NOMO-1 (cell line): ENCODE data around the gene PLD5.
"Not testable (repeated sequence)": the region's sequence is repeated elsewhere in the genome, so short reads cannot be mapped to it uniquely, and the experiment has no call there.

Experiments used
- DNase-seq, 2 experiments: peaks; one replicate each; lab custom pipeline; 2025; ENCODE audit not compliant: unreplicated experiment in 2 of 2; lab: John Stamatoyannopoulos, UW

The PLD5 gene

DNA sequence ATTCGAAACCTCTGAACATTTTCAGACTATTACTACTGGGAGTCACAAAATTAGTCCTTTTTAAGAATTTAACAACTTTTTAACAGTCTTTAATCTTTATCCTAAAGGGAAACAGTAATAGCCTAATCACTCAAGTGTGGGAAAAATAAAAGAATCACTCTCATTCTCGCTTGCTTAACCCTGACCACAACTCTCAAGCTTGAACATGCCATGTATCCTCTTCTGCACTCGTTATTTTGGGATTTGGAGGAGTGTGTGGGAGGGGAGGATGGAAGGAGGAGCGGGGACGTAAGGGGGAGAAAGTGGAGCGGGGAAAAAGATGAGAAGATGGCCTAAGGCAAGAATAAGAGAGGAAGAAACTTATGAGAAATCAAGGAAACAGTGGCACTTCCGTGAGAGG, 215.8 kb downstream of the PLD5 start:
- DNase-seq = not testable (repeated sequence)

GRCh38 chr1:242293781-242294180, 230.7 kb downstream of the PLD5 start:
- not testable (repeated sequence) for DNase-seq

GRCh38 chr1:242288067-242288466, 236.4 kb downstream of the PLD5 start:
- not testable (repeated sequence) for DNase-seq

- not testable (repeated sequence) for DNase-seq
Observed at GRCh38 chr1:242282758-242283485, 241.6 kb downstream of the PLD5 start.

GRCh38 chr1:242278406-242278805, 246.1 kb downstream of the PLD5 start:
- not testable (repeated sequence) for DNase-seq

- not testable (repeated sequence) for DNase-seq
Observed at GRCh38 chr1:242276769-242277168, 247.7 kb downstream of the PLD5 start.

- DNase-seq = not testable (repeated sequence)
Observed at GRCh38 chr1:242267004-242267403, 257.5 kb downstream of the PLD5 start.

GRCh38 chr1:242264419-242264818, 260.1 kb downstream of the PLD5 start:
- DNase-seq = not testable (repeated sequence)

- DNase-seq = no peak
Observed at GRCh38 chr1:242245255-242245654, 279.2 kb downstream of the PLD5 start.

- DNase-seq = no peak
Observed at GRCh38 chr1:242243472-242243871, 281.0 kb downstream of the PLD5 start.

- no peak for DNase-seq
Observed at GRCh38 chr1:242242983-242243382, 281.5 kb downstream of the PLD5 start.

DNA sequence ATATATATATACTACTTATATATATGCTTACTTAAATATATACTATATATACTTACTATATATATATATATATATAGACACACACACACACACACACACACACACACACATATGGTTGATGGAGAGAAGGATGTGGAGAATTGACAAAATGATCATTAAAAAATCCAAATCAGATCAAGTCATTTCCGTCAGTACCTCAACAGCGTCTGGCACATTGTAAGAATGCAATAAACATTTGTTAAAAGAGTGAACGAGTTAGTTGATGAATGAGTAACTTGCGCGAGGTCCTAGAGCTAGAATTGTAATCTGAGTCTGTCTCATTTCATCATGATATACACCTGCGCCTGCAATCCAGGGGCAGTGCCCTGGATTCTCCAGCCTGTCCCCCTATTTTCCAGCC, 282.6 kb downstream of the PLD5 start:
- no peak for DNase-seq

GRCh38 chr1:242240691-242241090, 283.8 kb downstream of the PLD5 start:
- no peak for DNase-seq

DNA sequence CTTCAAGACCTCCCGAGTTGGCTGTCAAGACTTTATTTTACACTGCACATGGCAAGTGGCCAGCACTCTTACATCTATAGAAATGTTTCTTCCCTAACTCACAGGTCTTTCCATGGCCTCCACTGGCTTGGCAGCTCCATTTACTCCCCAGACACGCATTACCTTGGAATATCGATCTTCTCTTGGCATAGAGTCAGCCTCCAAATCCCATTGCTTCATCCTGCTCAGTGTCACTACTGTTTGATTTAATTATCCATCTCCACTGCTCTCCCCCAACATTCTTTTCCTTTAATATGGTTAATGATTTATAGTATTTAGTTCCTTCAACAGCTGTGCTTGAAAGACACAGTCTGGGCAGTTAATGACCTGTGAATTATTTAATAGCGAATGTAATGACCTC, 284.4 kb downstream of the PLD5 start:
- DNase-seq = no peak

GRCh38 chr1:242239398-242239797, 285.1 kb downstream of the PLD5 start:
- no peak for DNase-seq

DNA sequence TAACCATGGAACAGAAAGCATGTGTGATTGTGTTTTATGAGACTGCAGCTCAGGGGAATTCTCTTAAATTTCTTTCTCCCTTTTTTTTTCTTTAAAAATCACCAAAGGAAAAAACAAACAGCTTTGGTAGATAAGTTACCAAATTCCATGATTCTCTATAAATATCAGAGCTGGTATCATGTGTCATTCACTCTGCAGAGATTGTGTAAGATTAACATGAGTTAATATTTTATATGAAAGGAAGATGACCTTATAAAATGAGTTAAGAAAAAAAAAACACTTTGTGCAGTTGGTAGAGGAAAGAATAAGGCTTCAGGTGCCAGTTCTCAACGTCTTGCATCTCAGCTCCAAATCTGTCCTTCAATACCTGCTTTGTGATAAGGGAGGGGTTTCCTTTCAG, 287.4 kb downstream of the PLD5 start:
- DNase-seq = no peak

DNA sequence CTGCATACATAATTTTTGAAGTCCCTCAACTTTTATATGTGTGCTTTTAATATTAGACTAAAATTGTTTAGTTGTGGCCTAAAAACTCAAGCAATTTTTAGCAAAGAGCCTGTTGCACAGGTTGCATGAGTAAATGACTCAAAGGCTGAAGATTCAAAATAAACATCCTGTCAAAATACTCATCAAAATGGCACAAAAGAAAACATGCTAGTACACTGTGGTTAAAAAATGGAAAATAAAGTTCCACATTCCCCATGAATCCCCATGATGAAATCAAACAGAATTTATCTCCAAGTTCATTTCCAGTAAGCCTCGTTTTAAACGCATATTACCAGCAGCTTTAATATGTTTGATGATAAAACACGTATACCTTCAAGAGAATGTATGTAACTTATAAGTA, 295.5 kb downstream of the PLD5 start:
- no peak for DNase-seq

GRCh38 chr1:242225767-242226573, 298.5 kb downstream of the PLD5 start:
- no peak for DNase-seq

GRCh38 chr1:242224878-242225766, 299.4 kb downstream of the PLD5 start:
- DNase-seq = peak; percentile 2 to 4

DNA sequence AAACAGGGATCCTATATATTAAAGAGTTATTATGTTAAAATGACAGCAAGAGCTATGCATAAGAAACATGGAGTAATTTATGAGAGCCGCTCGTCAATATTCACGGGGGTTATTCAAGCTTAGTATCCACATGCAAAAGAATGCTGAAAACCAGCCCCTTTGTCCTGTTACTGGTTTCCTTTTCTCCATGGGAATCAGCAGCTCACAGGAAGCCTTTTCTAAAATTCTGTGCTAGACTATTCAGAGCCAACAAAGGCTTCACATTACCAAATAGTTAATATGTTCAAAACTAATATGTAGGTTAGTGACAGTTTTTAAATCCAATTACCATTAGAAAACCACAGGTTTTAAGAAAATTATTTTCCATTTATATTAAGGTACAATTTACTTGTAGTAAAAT, 300.0 kb downstream of the PLD5 start:
- no peak for DNase-seq

DNA sequence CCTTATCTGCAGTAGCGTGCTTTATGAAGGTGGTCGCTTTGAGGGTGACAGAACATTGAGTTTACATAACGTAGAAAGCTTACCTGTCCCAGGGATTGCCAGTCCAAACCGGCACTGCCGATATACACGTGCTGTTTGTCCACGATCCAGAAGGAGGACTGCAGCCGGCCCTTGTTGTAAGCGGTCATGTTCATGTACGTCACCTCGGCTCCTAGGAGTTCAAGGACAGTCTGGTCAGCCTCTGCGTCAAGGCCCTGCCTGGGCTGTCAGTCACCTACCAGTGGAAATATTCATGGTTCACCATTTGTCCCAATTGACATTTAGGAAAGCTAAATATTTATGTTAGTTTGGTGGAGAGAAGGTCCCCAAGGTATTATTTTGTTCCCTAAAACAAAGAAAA, 304.6 kb downstream of the PLD5 start:
- DNase-seq = no peak
